Heart left ventricle (tissue), 13 donors: Measurements from ENCODE around the gene TSPAN11.

Source experiments
- POLR2A ChIP-seq, 2 donors: fragments of 450-650 bp; IDR thresholded peaks; one replicate each; pipeline ENCODE4 v1.6.1; 2017; ENCODE audit warnings: antibody characterized with exemption in 2 of 2, mild to moderate bottlenecking in 2 of 2, moderate library complexity in 2 of 2
- TF ChIP-seq, protein P1 (sequence below), 12 donors: fragments of 200-600 bp; sonication (generic) in 4 of 12; IDR thresholded peaks; one replicate each; pipeline versions ENCODE4 v1.5.0 to v1.8.0; 2018 to 2022; ENCODE audit warnings: antibody characterized with exemption in 12 of 12, mild to moderate bottlenecking in 5 of 12
- donor health status: ischemic (EF 13 %, LVEDD 7.1; RV severe dilation, severe dysfunction).
- donor health status: DM: no; HTN: yes; CAD: no.
- donor health status: DM: no; HTN: no; CAD: no.
- donor health status: ischemic (EF 25% LVEDD 6.9; RV normal size, moderate dysfunction).
- donor health status: ischemic (EF 25% LVEDD 5.7; RV mildly dilated, moderate dysfunction).
- donor health status: ischemic (EF 35%, LVEDD 5.7; RV mildly dilated, moderate dysfunction).
- donor health status: nonischemic (EF 11% LVEDD 7.7; RV severe dilation, severe dysfunction).
- donor health status: DM: yes; HTN: yes; CAD: no.
- donor health status: PGD.
- donor health status: ischemic (EF 29% LVEDD 5.4; RV normal size, mild dysfunction).
- donor health status: nonischemic (EF 23%, LVEDD 6.1; RV moderate dilation, normal function).

DNA sequence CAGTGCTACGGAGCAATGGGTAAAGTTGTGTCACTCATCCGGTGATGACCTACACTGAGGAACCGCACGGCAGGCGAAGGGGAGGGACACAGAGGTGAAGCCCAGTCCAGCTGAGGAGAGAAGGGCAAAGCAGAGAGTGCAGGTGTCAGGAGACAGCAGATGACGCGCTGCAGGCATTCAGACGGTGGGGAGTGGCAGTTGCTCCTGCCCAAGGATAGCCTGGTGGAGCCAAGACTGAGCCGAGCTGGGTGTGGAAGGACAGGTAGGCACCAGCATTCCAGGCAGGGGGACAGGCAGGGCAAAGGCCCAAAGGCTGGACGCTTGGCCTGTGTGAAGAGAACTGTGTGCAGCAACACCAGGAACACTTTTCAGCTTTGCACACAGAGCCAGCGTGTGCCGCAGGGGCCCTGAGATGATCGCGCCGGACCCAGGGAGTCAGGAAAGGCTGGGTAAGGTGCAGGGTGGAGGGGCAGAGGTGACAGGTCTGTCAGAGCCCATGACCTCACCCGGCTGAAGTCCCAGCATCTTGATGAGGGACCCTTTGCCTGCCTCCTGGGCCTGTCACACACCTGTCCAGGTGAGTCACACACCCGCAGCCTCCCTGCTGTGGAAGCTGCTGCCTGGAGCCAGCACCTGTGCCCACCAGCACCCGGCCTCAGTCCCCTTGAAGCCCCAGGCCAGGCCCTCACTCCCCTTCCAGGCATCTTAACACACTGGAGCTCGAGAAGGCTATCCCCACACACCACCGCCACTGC lies 48.4 kb downstream of the TSPAN11 start:
- TF ChIP-seq, protein P1, sequence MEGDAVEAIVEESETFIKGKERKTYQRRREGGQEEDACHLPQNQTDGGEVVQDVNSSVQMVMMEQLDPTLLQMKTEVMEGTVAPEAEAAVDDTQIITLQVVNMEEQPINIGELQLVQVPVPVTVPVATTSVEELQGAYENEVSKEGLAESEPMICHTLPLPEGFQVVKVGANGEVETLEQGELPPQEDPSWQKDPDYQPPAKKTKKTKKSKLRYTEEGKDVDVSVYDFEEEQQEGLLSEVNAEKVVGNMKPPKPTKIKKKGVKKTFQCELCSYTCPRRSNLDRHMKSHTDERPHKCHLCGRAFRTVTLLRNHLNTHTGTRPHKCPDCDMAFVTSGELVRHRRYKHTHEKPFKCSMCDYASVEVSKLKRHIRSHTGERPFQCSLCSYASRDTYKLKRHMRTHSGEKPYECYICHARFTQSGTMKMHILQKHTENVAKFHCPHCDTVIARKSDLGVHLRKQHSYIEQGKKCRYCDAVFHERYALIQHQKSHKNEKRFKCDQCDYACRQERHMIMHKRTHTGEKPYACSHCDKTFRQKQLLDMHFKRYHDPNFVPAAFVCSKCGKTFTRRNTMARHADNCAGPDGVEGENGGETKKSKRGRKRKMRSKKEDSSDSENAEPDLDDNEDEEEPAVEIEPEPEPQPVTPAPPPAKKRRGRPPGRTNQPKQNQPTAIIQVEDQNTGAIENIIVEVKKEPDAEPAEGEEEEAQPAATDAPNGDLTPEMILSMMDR (IDR thresholded peaks at IDR 0.05): no peak
- no peak for TF ChIP-seq POLR2A (IDR thresholded peaks at IDR 0.05)
